Subcutaneous abdominal adipose tissue (tissue), 5 donors: ENCODE measurements around the gene AGAP1.

Experiments used
- H3K27ac ChIP-seq: one replicate; pipeline ENCODE4 v1.7.0; 2013; ENCODE audit warnings: low read depth, mild to moderate bottlenecking, inconsistent platforms, low read length, moderate library complexity
- H3K27me3 ChIP-seq, 5 donors: one replicate each; pipeline ENCODE4 v1.7.0; 2013; ENCODE audit warnings: low read length in 5 of 5, inconsistent platforms in 1 of 5; ENCODE audit not compliant: control insufficient read depth in 5 of 5, insufficient read depth in 4 of 5
- H3K36me3 ChIP-seq, 5 donors: one replicate each; pipeline ENCODE4 v1.7.0; 2013; ENCODE audit warnings: low read length in 5 of 5; ENCODE audit not compliant: control insufficient read depth in 5 of 5, insufficient read depth in 5 of 5
- H3K4me1 ChIP-seq, 5 donors: one replicate each; pipeline ENCODE4 v1.7.0; 2013; ENCODE audit warnings: low read length in 5 of 5, mild to moderate bottlenecking in 3 of 5, moderate library complexity in 1 of 5; ENCODE audit not compliant: control insufficient read depth in 5 of 5, insufficient read depth in 5 of 5
- H3K4me3 ChIP-seq, 5 donors: one replicate each; pipeline ENCODE4 v1.7.0; 2013; ENCODE audit warnings: low read length in 5 of 5, low read depth in 1 of 5
- H3K9ac ChIP-seq, 5 donors: one replicate each; pipeline ENCODE4 v1.7.0; 2013; ENCODE audit warnings: low read length in 5 of 5, mild to moderate bottlenecking in 4 of 5, moderate library complexity in 3 of 5
- H3K9me3 ChIP-seq, 5 donors: one replicate each; pipeline ENCODE4 v1.7.0; 2013; ENCODE audit warnings: low read length in 5 of 5; ENCODE audit not compliant: control insufficient read depth in 5 of 5
- donor health status: healthy.
- donor health status: healthy.
- donor health status: healthy.
- donor health status: healthy.
- donor health status: healthy.

Gene AGAP1

GRCh38 chr2:235829726-235830125 lies 335.9 kb downstream of the AGAP1 start:
- Histone ChIP-seq H3K4me1 (no peaks in the 10 kb centered on the region), H3K4me3 (no peak overlapping the region), H3K27me3 (no peaks in the 10 kb centered on the region), H3K27ac (no peak overlapping the region), H3K9ac (no peak overlapping the region), H3K9me3 (no peaks in the 10 kb centered on the region), H3K36me3 (peaks cover 0 to 18% (median 7%) of the 10 kb centered on the region in 5 donors)

- Histone ChIP-seq H3K27me3 (no peaks in the 10 kb centered on the region), H3K9ac (no peak overlapping the region), H3K4me3 (no peak overlapping the region)
Measured at GRCh38 chr2:235831755-235832154, 337.9 kb downstream of the AGAP1 start.

GRCh38 chr2:235832941-235833340 lies 339.1 kb downstream of the AGAP1 start:
- H3K9me3 ChIP-seq, result no peaks in the 10 kb centered on the region
- no peaks in the 10 kb centered on the region for H3K4me1 ChIP-seq
- no peaks in the 10 kb centered on the region for H3K27me3 ChIP-seq
- H3K36me3 ChIP-seq, result peaks cover 0 to 7% (median 3%) of the 10 kb centered on the region in 5 donors
- no peak overlapping the region for H3K9ac ChIP-seq
- no peak overlapping the region for H3K27ac ChIP-seq
- no peak overlapping the region for H3K4me3 ChIP-seq

More at GRCh38 chr2:235831755-235832154, 337.9 kb downstream of the AGAP1 start:
- H3K27ac ChIP-seq, result no peak overlapping the region
- no peaks in the 10 kb centered on the region for H3K4me1 ChIP-seq
- H3K36me3 ChIP-seq, result peaks cover 0 to 15% (median 7%) of the 10 kb centered on the region in 5 donors
- H3K9me3 ChIP-seq, result no peaks in the 10 kb centered on the region

GRCh38 chr2:235833971-235834620 lies 340.3 kb downstream of the AGAP1 start:
- Histone ChIP-seq H3K4me1 (peaks cover 0 to 8% (median 5%) of the 10 kb centered on the region in 5 donors), H3K36me3 (peaks cover 0 to 4% (median 3%) of the 10 kb centered on the region in 5 donors), H3K27ac (no peak overlapping the region), H3K9me3 (no peaks in the 10 kb centered on the region), H3K4me3 (no peak overlapping the region), H3K27me3 (no peaks in the 10 kb centered on the region), H3K9ac (no peak overlapping the region)

- Histone ChIP-seq H3K4me1 (peaks cover 0 to 11% (median 6%) of the 10 kb centered on the region in 5 donors), H3K27me3 (no peaks in the 10 kb centered on the region), H3K9ac (no peak overlapping the region), H3K27ac (no peak overlapping the region), H3K36me3 (peaks cover 0 to 4% (median 3%) of the 10 kb centered on the region in 5 donors), H3K4me3 (no peak overlapping the region), H3K9me3 (no peaks in the 10 kb centered on the region)
Measured at GRCh38 chr2:235834781-235835180, 340.9 kb downstream of the AGAP1 start.

GRCh38 chr2:235835810-235836209 lies 342.0 kb downstream of the AGAP1 start:
- Histone ChIP-seq H3K27me3 (no peaks in the 10 kb centered on the region), H3K9ac (no peak overlapping the region), H3K9me3 (no peaks in the 10 kb centered on the region), H3K36me3 (peaks cover 0 to 4% (median 3%) of the 10 kb centered on the region in 5 donors), H3K4me1 (peaks cover 0 to 11% (median 6%) of the 10 kb centered on the region in 5 donors), H3K27ac (no peak overlapping the region), H3K4me3 (no peak overlapping the region)

GRCh38 chr2:235836491-235836911 lies 342.7 kb downstream of the AGAP1 start:
- Histone ChIP-seq H3K36me3 (peaks cover 0 to 4% (median 0%) of the 10 kb centered on the region in 5 donors), H3K4me1 (peaks cover 0 to 11% (median 6%) of the 10 kb centered on the region in 5 donors), H3K27me3 (no peaks in the 10 kb centered on the region), H3K9ac (no peak overlapping the region), H3K4me3 (no peak overlapping the region), H3K9me3 (no peaks in the 10 kb centered on the region), H3K27ac (no peak overlapping the region)

GRCh38 chr2:235839226-235839625 lies 345.4 kb downstream of the AGAP1 start:
- H3K9me3 ChIP-seq, result no peaks in the 10 kb centered on the region
- H3K27me3 ChIP-seq, result no peaks in the 10 kb centered on the region
- H3K4me1 ChIP-seq, result peaks cover 0 to 11% (median 6%) of the 10 kb centered on the region in 5 donors
- H3K9ac ChIP-seq, result no peak overlapping the region
- H3K4me3 ChIP-seq, result no peak overlapping the region
- no peak overlapping the region for H3K27ac ChIP-seq
- no peaks in the 10 kb centered on the region for H3K36me3 ChIP-seq

- Histone ChIP-seq H3K27ac (no peak overlapping the region), H3K9ac (no peak overlapping the region), H3K9me3 (no peaks in the 10 kb centered on the region), H3K4me3 (no peak overlapping the region), H3K4me1 (peaks cover 0 to 11% (median 6%) of the 10 kb centered on the region in 5 donors), H3K27me3 (no peaks in the 10 kb centered on the region), H3K36me3 (no peaks in the 10 kb centered on the region)
Measured at GRCh38 chr2:235839974-235840373, 346.1 kb downstream of the AGAP1 start.

- Histone ChIP-seq H3K4me3 (no peak overlapping the region), H3K9ac (no peak overlapping the region), H3K36me3 (no peaks in the 10 kb centered on the region), H3K27ac (no peak overlapping the region), H3K9me3 (no peaks in the 10 kb centered on the region), H3K4me1 (peaks cover 0 to 11% (median 6%) of the 10 kb centered on the region in 5 donors), H3K27me3 (no peaks in the 10 kb centered on the region)
Measured at GRCh38 chr2:235841863-235842262, 348.0 kb downstream of the AGAP1 start.
